Loucy (cell line): ENCODE data around the gene LTB.

Experiments
- H2AFZ ChIP-seq: fragments of 200-600 bp; sonication (generic); 2 replicates; pipeline ENCODE4 v1.6.0; 2016; ENCODE audit warnings: antibody characterized with exemption, mild to moderate bottlenecking, low read length, moderate library complexity
- H3F3A ChIP-seq: fragments of 200-600 bp; 2 replicates; pipeline ENCODE4 v1.6.0; 2016; ENCODE audit warnings: antibody characterized with exemption, low read depth, mild to moderate bottlenecking
- H3K27me3 ChIP-seq: fragments of 200-600 bp; sonication (generic); 2 replicates; pipeline ENCODE4 v1.6.1; 2014; ENCODE audit warnings: low read length, mild to moderate bottlenecking; ENCODE audit not compliant: insufficient read depth, poor library complexity, severe bottlenecking
- H3K36me3 ChIP-seq: fragments of 200-600 bp; sonication (generic); 2 replicates; pipeline ENCODE4 v1.6.1; 2016; ENCODE audit warnings: low read length; ENCODE audit not compliant: insufficient read depth
- H3K4me1 ChIP-seq: fragments of 200-600 bp; sonication (generic); 2 replicates; pipeline ENCODE4 v1.5.1; 2014; ENCODE audit warnings: low read length, mild to moderate bottlenecking; ENCODE audit not compliant: insufficient read depth, poor library complexity, severe bottlenecking
- H3K4me2 ChIP-seq: fragments of 200-600 bp; sonication (generic); 2 replicates; pipeline ENCODE4 v1.6.0; 2014; ENCODE audit warnings: antibody characterized with exemption, low read length, low read depth, mild to moderate bottlenecking; ENCODE audit not compliant: poor library complexity, severe bottlenecking
- H3K4me3 ChIP-seq: fragments of 200-600 bp; sonication (generic); 2 replicates; pipeline ENCODE4 v1.5.1; 2014; ENCODE audit warnings: low read length, mild to moderate bottlenecking, mixed read lengths; ENCODE audit not compliant: poor library complexity, severe bottlenecking
- H3K79me2 ChIP-seq: fragments of 200-600 bp; sonication (generic); 2 replicates; pipeline ENCODE4 v1.6.1; 2014; ENCODE audit warnings: low read length; ENCODE audit not compliant: insufficient read depth
- H3K9ac ChIP-seq: fragments of 200-600 bp; sonication (generic); 2 replicates; pipeline ENCODE4 v1.6.0; 2014; ENCODE audit warnings: mild to moderate bottlenecking, low read depth, low read length, moderate library complexity; ENCODE audit not compliant: poor library complexity, severe bottlenecking
- H3K9me2 ChIP-seq: fragments of 200-600 bp; sonication (generic); replicated peaks from 2 replicates; pipeline ENCODE4 v1.6.1; 2016; ENCODE audit warnings: low read depth, low read length, mixed read lengths
- H3K9me3 ChIP-seq: fragments of 200-600 bp; sonication (generic); 2 replicates; pipeline ENCODE4 v1.6.1; 2014; ENCODE audit warnings: mild to moderate bottlenecking, antibody characterized with exemption, low read length, low read depth; ENCODE audit not compliant: insufficient read depth
- H4K20me1 ChIP-seq: fragments of 200-600 bp; sonication (generic); 2 replicates; pipeline ENCODE4 v1.6.0; 2014; ENCODE audit warnings: antibody characterized with exemption, low read length, mild to moderate bottlenecking; ENCODE audit not compliant: insufficient read depth, poor library complexity, severe bottlenecking
- EZH2phosphoT487 ChIP-seq: fragments of 200-600 bp; IDR thresholded peaks from 2 replicates; pipeline ENCODE4 v1.6.1; 2018; ENCODE audit warnings: antibody characterized with exemption, mild to moderate bottlenecking, moderate library complexity, borderline replicate concordance
- TF ChIP-seq, protein P1 (sequence below): fragments of 200-600 bp; sonication (generic); conservative IDR thresholded peaks from 2 replicates; pipeline ENCODE4 v1.5.1; 2014; ENCODE audit warnings: mild to moderate bottlenecking, antibody characterized with exemption, low read length

Gene LTB

DNA sequence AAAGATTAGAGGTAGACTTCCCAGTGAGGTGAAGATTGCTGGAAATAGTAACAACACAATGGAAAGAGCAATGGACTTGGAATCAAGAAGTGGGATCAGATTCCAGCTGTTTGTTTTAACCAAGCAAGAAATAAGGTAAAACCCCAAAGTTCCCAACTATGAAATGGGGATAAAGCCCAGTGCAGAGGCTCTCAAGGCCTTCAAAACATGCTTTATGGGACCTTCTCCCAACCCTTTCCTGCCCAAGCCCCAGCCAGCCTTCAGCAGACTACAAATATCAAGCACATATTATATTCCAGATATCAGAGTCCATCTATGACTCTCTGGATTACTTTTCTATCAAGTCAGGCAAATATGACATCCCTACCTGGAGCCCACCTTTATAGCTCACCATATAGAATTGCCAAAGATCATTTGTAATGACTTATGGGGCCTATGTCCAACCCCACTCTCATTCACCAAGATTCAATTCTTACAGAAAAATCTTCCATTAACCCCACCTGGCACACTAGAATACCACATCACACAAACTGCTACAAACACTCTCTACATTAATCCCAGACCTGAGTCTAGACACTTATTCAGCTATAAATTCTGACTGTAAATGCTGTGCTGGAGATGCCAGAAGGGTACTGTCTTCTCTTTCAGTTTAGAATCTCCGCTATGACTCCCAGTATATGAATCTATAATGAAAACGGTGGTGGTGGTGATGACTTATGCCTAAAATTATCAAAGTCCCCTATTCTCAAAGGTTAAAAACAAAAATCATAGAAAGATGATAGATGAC, 46.5 kb downstream of the LTB start:
- Histone ChIP-seq H4K20me1 (peaks cover 100% of the 10 kb centered on the region), H3K4me2 (peak overlapping the region; percentile 98), H3F3A (no peaks in the 10 kb centered on the region), H3K9me2 (no peaks in the 10 kb centered on the region), H3K9me3 (no peaks in the 10 kb centered on the region), H3K36me3 (peaks cover 93% of the 10 kb centered on the region), H2AFZ (no peak overlapping the region), H3K4me1 (peaks cover 53% of the 10 kb centered on the region), H3K4me3 (peak overlapping the region; percentile 94), H3K79me2 (peaks cover 100% of the 10 kb centered on the region), H3K27me3 (peaks cover 2% of the 10 kb centered on the region), H3K9ac (peak overlapping the region; percentile 19)
- TF ChIP-seq EZH2phosphoT487: no peak
- TF ChIP-seq, protein P1, sequence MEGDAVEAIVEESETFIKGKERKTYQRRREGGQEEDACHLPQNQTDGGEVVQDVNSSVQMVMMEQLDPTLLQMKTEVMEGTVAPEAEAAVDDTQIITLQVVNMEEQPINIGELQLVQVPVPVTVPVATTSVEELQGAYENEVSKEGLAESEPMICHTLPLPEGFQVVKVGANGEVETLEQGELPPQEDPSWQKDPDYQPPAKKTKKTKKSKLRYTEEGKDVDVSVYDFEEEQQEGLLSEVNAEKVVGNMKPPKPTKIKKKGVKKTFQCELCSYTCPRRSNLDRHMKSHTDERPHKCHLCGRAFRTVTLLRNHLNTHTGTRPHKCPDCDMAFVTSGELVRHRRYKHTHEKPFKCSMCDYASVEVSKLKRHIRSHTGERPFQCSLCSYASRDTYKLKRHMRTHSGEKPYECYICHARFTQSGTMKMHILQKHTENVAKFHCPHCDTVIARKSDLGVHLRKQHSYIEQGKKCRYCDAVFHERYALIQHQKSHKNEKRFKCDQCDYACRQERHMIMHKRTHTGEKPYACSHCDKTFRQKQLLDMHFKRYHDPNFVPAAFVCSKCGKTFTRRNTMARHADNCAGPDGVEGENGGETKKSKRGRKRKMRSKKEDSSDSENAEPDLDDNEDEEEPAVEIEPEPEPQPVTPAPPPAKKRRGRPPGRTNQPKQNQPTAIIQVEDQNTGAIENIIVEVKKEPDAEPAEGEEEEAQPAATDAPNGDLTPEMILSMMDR: no peak

DNA sequence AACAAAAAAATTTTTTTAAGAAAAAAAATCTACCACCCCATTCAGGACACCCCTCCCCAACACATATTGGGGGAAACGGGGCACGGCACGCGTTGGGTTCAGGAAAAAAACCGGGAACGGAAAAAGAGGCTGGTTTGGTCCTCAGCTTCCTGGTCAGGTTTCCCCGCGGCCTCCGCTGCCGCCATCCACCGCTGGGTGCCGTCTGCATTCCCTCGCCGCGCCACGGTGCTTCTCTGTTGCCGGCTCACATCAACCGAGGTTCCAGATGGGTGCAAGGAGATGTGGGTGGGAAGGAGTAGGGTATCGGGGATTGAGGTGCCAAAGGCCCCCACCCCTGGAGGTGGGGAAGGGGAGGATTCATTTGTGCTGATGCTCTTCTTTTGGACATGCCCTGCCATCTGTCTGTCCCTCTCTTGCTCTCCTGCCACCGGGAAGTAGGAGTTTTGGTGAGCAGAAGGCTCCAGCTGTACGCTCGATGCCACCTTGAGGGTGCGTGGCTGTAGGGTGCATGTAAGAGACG, 47.6 kb downstream of the LTB start:
- Histone ChIP-seq H3K4me1 (peaks cover 45% of the 10 kb centered on the region), H3K4me3 (no peak overlapping the region), H2AFZ (no peak overlapping the region), H3K9ac (no peak overlapping the region), H3K9me3 (no peaks in the 10 kb centered on the region), H4K20me1 (peaks cover 98% of the 10 kb centered on the region), H3K4me2 (peak overlapping the region; percentile 98), H3K27me3 (no peaks in the 10 kb centered on the region), H3K79me2 (peaks cover 91% of the 10 kb centered on the region), H3K9me2 (no peaks in the 10 kb centered on the region), H3K36me3 (peaks cover 95% of the 10 kb centered on the region), H3F3A (no peaks in the 10 kb centered on the region)
- TF ChIP-seq, protein P1: no peak
- TF ChIP-seq EZH2phosphoT487: no peak

DNA sequence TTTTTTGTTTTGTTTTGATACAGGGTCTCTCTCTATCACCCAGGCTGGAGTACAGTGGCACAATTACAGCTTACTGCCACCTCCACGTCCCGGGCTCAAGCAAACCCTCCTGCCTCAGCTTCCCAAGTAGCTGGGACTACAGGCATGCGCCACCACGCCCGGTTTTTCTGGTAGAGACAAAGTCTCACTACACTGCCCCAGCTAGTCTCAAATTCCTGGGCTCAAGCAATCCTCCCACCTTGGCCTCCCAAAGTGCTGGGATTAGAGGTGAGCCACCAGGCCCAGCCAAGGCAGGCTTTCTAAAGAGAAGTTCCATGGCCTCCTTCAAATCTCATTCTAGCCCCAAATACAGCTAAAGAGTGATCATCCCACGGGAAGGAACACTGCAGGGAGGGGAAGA, 48.2 kb downstream of the LTB start:
- H3K36me3 ChIP-seq: peaks cover 95% of the 10 kb centered on the region
- H3F3A ChIP-seq: peaks cover under 1% of the 10 kb centered on the region; the same call in 1 of the 2 replicates
- TF ChIP-seq EZH2phosphoT487: no peak
- TF ChIP-seq, protein P1: no peak
- peak overlapping the region; percentile 40 for H3K4me2 ChIP-seq
- H3K27me3 ChIP-seq: no peaks in the 10 kb centered on the region
- H3K9ac ChIP-seq: no peak overlapping the region
- H3K4me3 ChIP-seq: no peak overlapping the region
- no peak overlapping the region for H2AFZ ChIP-seq
- peaks cover 85% of the 10 kb centered on the region for H3K79me2 ChIP-seq
- no peaks in the 10 kb centered on the region for H3K9me2 ChIP-seq
- peaks cover 39% of the 10 kb centered on the region for H3K4me1 ChIP-seq
- H3K9me3 ChIP-seq: no peaks in the 10 kb centered on the region
- peaks cover 97% of the 10 kb centered on the region for H4K20me1 ChIP-seq
